Activated naive CD4-positive, alpha-beta T cell treated with anti-CD3 and anti-CD28 coated beads, Interleukin-2, amount 50 U/mL, for 72 hours (primary cell): Measurements from ENCODE around the gene NTNG2. TPM values are rescaled to one million over a fixed set of nuclear protein-coding genes. Genes with fewer than 3 reads are reported as not detected.
"Not testable (repeated sequence)": the region's sequence is repeated elsewhere in the genome, so short reads cannot be mapped to it uniquely, and the experiment has no call there.

ENCODE experiments used
- ATAC-seq, 2 donors: fragments of 150-1000 bp; cut with Tn5 transposase; 2 replicates each; pipeline ENCODE4 v1.10.0; 2021; ENCODE audit warnings: mild to moderate bottlenecking in 2 of 2, moderate library complexity in 2 of 2
- DNase-seq, 2 donors: peaks; one replicate each; pipeline ENCODE4 v3.0.0; 2021 to 2022; ENCODE audit warnings: low spot score in 2 of 2
- H3K27ac Mint-ChIP-seq, 2 donors: one replicate each; pipeline ENCODE4 v1.8.0; 2022; ENCODE audit warnings: mild to moderate bottlenecking in 2 of 2, mixed read lengths in 2 of 2
- H3K36me3 Mint-ChIP-seq, 2 donors: one replicate each; pipeline ENCODE4 v1.8.0; 2022; ENCODE audit warnings: mixed read lengths in 2 of 2
- H3K9me3 Mint-ChIP-seq, 2 donors: one replicate each; pipeline ENCODE4 v1.8.0; 2022; ENCODE audit warnings: mixed read lengths in 2 of 2
- total RNA-seq, 2 donors: library from RNA; stranded (reverse); gene quantifications; one replicate each; pipeline ENCODE4 v1.2.3, GENCODE V29; 2022

NTNG2 gene
- total RNA-seq, 2 donors from 2014 or later = 2.2 to 2.4 TPM

DNA sequence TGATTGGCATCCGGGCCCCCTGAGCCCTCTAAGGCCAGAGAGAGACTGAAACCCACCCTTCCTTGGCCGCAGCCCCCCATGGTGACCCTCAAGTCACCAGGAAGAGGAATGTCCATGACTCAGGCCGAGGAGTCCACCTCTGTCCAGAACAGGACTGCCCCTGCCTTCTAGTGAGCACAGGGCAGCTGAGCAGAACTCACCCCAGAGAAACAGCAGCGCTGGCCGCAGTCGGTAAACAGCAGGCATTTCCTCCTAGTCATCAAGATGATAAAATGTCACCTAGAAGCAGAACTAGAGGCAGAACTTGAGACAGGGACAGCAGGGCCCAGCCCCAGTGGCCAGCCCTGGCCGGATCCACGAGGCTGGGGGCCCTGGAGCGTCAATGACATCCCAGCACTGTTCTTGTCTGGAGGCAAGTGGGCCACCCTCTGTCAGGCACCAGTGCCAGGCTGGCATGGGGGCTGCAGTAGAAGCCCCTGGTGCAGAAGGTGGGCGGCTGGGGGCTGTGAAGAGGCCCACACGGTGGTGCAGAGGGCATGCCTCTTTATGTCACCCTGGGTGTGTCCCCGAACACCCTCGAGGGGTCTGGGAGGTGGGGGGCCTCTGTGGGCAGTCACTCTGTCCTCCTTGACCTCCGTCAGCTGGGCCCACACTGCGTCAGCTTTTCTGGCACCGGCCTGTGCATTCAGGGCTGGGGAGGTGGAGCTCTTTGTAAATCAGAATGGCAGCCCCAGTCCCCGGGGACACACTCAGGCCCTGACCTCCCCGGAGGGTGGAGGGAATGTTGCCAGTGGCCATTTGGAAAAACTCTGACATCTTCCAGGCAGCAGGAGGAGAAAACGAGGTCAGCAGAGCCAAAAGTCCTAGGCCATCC is 83.0 kb downstream of the NTNG2 start:
- H3K36me3 Mint-ChIP-seq = peaks cover 0 to 4% of the 10 kb centered on the region in 2 donors

DNA sequence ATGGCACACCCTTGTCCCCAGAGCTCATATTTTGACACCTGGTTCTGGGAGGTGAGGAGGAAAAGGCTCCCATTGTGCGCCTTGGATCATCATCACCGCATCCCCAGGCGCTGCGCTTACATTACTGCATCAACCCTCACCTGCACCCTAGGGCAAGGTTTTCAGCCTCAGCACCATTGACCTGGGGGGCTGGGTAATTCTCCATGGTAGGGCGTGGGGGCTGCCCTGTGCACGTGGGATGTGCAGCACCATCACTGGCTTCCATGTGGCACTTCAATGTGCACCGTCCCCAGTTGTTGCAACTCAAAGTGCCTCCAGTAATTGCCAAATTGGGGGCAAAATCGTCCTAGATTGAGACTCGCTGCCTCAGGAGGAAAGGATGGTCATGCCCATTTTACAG is 83.6 kb downstream of the NTNG2 start:
- H3K36me3 Mint-ChIP-seq = peaks cover 0 to 4% of the 10 kb centered on the region in 2 donors
- no peak overlapping the region for H3K27ac Mint-ChIP-seq
- ATAC-seq (no peak), DNase-seq (no peak)
- H3K9me3 Mint-ChIP-seq = no peaks in the 10 kb centered on the region

More for the DNA sequence above, 83.0 kb downstream of the NTNG2 start:
- ATAC-seq (no peak), DNase-seq (no peak)
- H3K27ac Mint-ChIP-seq = peak overlapping the region in 1 of 2 donors; percentile 29
- H3K9me3 Mint-ChIP-seq = no peaks in the 10 kb centered on the region

DNA sequence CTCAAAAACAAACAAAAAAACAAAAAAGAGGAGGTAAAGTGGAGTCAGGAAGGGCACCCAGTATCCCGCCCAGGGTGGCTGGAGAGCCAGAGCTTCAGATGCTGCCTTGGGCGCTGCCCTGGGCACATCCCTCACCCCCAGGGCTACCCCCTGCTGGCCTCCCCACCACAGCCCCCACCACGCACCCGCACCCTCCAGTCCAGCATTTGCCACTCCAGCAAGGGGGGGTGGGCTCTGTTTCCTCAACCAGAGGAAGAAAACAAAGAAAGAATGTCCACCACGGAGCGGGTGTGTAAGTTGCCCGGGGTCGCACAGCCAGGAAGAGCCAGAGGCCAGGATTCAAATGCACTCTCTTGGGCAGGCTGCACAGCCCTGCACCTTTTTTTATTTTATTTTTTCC is 86.1 kb downstream of the NTNG2 start:
- DNase-seq (no peak), ATAC-seq (no peak)
- no peaks in the 10 kb centered on the region for H3K9me3 Mint-ChIP-seq
- no peak overlapping the region for H3K27ac Mint-ChIP-seq
- H3K36me3 Mint-ChIP-seq = no peaks in the 10 kb centered on the region

- no peaks in the 10 kb centered on the region for H3K9me3 Mint-ChIP-seq
- no peak for ATAC-seq
- H3K27ac Mint-ChIP-seq = no peak overlapping the region
- no peak for DNase-seq
- H3K36me3 Mint-ChIP-seq = no peaks in the 10 kb centered on the region
Observed at GRCh38 chr9:132249123-132249522, 87.3 kb downstream of the NTNG2 start.

GRCh38 chr9:132249690-132250089 is 87.8 kb downstream of the NTNG2 start:
- Mint-ChIP-seq H3K36me3 (no peaks in the 10 kb centered on the region), H3K9me3 (no peaks in the 10 kb centered on the region), H3K27ac (no peak overlapping the region)
- DNase-seq = no peak
- ATAC-seq = no peak

DNA sequence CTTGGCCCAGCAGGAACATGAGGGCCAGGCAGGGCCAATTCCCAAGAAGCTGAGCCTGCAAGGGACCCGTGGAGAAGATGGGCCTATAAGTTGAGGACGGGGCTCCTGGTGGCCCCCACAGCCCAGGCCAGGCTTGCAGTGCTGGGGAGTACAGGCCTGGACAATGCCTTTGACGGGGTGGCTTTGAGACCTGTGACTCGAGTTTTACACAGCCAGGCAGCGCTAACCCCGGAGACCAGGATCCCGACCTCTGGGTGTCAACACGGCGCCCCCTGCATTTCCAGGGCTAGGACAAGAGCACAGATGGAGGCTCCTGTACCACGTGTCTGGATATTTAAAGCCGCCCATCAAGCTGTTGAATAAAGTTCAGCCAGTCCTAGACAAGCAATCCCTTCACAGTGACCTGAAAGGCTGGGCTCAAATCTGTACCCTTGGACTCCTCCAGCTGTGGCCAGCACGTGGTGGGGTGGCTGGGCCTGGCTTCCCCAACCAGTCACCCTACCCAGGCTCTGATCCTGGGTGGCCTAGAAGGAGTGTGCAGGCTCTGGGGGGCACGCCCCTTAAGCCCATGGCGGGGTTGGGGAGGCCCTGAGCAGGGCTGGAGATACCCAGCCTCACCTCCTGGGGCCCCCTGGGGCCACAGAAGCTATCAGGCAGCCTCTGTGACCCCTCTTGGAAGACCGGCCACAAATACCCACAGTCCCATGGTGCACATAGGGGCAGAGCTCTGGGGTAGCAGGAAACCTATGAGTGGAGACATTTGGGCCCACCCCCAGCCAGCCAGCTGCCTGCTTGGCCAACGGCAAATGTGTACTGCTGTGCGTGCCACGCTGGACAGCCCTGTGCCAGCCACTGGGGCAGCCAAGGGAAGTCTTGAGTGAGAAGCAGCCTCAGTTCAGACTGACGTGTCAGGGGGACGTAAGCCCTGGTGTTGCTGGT is 88.7 kb downstream of the NTNG2 start:
- ATAC-seq = no peak

GRCh38 chr9:132260846-132261245 is 99.0 kb downstream of the NTNG2 start:
- H3K9me3 Mint-ChIP-seq = no peaks in the 10 kb centered on the region

More for the DNA sequence above, 88.7 kb downstream of the NTNG2 start:
- H3K36me3 Mint-ChIP-seq = no peaks in the 10 kb centered on the region
- no peak for DNase-seq
- H3K9me3 Mint-ChIP-seq = no peaks in the 10 kb centered on the region
- peak overlapping the region in 1 of 2 donors; percentile 41 for H3K27ac Mint-ChIP-seq

GRCh38 chr9:132266017-132266416 is 104.2 kb downstream of the NTNG2 start:
- no peak for ATAC-seq
- H3K27ac Mint-ChIP-seq = peak overlapping the region in 1 of 2 donors; percentile 68
- no peak for DNase-seq
- peaks cover 18 to 28% of the 10 kb centered on the region in 2 donors for H3K36me3 Mint-ChIP-seq
- H3K9me3 Mint-ChIP-seq = no peaks in the 10 kb centered on the region

More at GRCh38 chr9:132260846-132261245, 99.0 kb downstream of the NTNG2 start:
- Mint-ChIP-seq H3K36me3 (peaks cover 0 to 5% of the 10 kb centered on the region in 2 donors), H3K27ac (no peak overlapping the region)
- DNase-seq = no peak
- ATAC-seq = no peak

- ATAC-seq (no peak), DNase-seq (no peak)
- peaks cover 24 to 44% of the 10 kb centered on the region in 2 donors for H3K36me3 Mint-ChIP-seq
- no peaks in the 10 kb centered on the region for H3K9me3 Mint-ChIP-seq
- H3K27ac Mint-ChIP-seq = peak overlapping the region in 1 of 2 donors; percentile 69
Observed at GRCh38 chr9:132267660-132268059, 105.8 kb downstream of the NTNG2 start.

DNA sequence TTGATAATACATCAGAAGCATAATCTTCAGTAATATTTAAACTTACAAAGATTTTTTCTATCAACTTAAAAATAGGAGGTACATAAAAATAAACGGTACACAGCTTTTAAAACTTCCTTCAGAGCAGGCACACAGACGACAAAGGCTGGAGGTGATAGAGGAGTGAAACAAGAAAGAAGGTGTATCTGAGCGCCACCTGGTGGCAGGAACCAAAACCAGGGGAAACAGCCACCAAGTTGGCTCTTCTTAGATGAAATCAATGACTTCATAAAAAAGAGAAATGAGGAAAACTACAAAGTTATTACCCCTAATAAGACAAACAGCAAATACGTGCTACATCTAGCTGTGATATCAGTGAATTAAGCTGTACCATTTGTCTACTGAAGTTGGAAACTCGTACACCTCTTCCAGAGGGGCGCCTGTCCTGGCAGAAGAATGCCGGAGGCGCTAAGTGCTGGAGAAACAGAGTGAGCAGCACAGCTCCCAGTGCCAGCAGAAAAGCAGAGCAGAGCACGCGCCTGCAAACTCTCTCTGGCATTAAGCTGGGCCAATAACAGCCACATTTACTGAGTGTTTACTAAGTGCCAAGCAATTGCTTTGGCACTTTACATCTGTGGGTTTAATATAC is 107.0 kb downstream of the NTNG2 start:
- Mint-ChIP-seq H3K36me3 (peaks cover 24 to 49% of the 10 kb centered on the region in 2 donors), H3K9me3 (no peaks in the 10 kb centered on the region), H3K27ac (peak overlapping the region; percentile 69 to 94)
- DNase-seq (peak in 1 of 2 donors; percentile 68), ATAC-seq (peak; percentile 36 to 53)

DNA sequence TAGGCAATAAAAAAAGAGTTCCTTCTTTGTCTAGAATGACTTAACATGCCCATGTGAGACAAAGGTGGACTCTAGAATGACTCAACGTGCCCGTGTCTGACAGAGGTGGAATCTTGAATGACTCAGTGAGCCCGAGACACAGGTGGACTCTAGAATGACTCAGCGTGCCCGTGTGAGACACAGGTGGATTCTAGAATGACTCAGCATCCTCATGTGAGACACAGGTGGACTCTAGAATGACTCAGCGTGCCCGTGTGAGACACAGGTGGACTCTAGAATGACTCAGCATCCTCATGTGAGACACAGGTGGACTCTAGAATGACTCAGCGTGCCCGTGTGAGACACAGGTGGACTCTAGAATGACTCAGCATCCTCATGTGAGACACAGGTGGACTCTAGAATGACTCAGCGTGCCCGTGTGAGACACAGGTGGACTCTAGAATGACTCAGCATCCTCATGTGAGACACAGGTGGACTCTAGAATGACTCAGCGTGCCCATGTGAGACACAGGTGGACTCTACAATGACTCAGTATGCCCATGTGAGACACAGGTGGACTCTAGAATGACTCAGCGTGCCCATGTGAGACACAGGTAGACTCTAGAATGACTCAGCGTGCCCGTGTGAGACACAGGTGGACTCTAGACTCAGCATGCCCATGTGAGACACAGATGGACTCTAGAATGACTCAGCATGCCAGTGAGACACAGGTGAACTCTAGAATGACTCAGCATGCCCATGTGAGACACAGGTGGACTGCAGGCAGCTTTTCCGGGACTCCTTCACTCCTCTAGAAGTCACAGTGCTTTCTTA is 108.1 kb downstream of the NTNG2 start:
- H3K27ac Mint-ChIP-seq = peak overlapping the region; percentile 69 to 82
- peaks cover 19 to 49% of the 10 kb centered on the region in 2 donors for H3K36me3 Mint-ChIP-seq
- not testable (repeated sequence) for H3K9me3 Mint-ChIP-seq
- peak; percentile 81 to 95 for ATAC-seq
- peak in 1 of 2 donors; percentile 38 for DNase-seq

DNA sequence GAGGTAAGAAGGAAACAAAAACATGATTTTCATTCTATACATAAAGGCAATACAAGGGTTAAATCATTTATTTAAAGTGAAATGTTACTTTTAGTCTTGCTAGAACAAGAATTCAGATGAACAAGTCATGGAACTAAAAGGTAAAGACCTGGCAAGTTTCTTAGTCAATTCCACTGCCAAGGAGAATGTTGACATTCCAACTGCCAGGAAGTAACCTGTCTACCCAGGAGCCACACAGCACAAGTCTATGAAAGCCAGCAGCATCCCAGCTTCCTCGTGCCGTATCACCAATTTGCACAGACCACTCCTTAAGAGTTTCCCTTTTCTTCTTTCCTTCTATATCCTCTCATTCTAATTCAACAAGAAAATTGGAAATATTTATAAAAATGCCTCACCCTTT is 113.0 kb downstream of the NTNG2 start:
- Mint-ChIP-seq H3K9me3 (no peaks in the 10 kb centered on the region), H3K36me3 (peaks cover 21 to 43% of the 10 kb centered on the region in 2 donors), H3K27ac (peak overlapping the region in 1 of 2 donors; percentile 57)
- ATAC-seq (no peak), DNase-seq (no peak)

GRCh38 chr9:132283165-132283564 is 121.3 kb downstream of the NTNG2 start:
- DNase-seq (no peak), ATAC-seq (peak; percentile 55 to 98)
- Mint-ChIP-seq H3K9me3 (no peaks in the 10 kb centered on the region), H3K27ac (peak overlapping the region in 1 of 2 donors; percentile 44), H3K36me3 (peaks cover 4 to 23% of the 10 kb centered on the region in 2 donors)

DNA sequence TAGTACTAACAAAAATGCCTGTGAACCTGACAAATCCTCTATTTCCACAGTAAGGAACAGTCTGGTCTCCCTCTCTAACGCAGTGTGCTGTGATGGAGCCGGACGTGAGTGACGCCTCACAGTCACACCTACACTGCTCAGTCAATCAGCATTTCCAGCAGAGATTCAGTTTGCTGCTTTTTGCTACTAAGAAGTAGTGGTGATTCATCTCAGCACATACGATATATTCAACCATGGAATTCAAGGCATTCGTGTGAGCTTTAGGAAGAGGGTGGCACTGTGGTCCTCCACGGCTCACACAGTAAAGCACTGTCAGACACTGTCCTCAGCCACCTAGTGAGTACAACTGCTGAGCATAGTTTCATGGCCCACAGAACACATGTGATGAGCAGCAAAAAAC is 122.0 kb downstream of the NTNG2 start:
- peak in 1 of 2 donors; percentile 28 for ATAC-seq
- H3K36me3 Mint-ChIP-seq = peaks cover 4 to 23% of the 10 kb centered on the region in 2 donors
- DNase-seq = no peak
- H3K9me3 Mint-ChIP-seq = no peaks in the 10 kb centered on the region
- peak overlapping the region in 1 of 2 donors; percentile 85 for H3K27ac Mint-ChIP-seq

GRCh38 chr9:132287256-132287760 is 125.5 kb downstream of the NTNG2 start:
- DNase-seq (no peak), ATAC-seq (no peak)
- H3K36me3 Mint-ChIP-seq = peaks cover 4 to 20% of the 10 kb centered on the region in 2 donors
- no peaks in the 10 kb centered on the region for H3K9me3 Mint-ChIP-seq
- no peak overlapping the region for H3K27ac Mint-ChIP-seq
